Measurements from ENCODE around the gene OGG1.
A peak's percentile ranks its signal among the peaks of the same experiment; 100 is the strongest.

The OGG1 gene

DNA sequence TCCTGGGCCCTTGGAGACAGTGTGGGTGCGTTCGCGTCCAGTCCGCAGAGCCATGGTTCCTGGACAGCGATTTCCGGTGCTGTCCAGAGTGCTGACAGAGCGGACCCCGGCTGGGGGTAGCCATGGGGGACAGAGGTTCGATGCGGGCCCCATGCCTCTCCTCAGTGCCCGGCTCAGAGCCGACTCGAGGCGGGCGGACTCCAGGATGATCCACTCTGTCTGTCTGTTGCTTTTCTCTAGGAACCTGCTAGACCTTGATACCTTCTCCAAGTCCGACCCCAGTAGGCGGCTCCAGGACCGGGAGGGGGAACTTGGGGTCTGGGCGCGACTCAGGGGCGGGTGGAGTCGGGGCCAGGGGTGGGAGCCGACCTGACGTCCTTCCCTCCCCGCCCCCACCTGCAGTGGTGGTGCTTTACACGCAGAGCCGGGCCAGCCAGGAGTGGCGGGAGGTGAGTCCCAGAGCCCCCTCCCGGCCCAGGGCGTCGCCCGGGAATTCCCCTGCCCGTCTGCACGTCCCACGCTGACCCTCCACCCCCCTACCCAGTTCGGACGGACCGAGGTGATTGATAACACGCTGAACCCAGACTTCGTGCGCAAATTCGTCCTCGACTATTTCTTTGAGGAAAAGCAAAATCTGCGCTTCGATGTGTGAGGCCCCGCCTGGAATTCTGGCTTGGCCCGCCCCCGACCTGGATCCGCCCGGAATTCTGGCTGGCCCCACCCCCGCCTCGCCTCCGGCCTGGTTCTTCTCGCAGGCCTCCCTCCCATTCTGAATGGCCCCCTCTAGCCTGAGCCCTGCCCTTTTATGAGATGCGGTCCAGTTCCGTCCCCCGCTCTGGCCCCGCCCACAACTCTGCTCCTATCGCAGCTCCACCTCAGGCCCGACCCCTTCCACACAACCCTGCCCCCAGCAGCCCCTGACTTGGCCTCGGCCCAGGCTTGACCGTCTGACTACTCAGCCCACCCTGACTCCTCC, 45.1 kb upstream of the OGG1 start (continued):
- TF ChIP-seq, protein P1, sequence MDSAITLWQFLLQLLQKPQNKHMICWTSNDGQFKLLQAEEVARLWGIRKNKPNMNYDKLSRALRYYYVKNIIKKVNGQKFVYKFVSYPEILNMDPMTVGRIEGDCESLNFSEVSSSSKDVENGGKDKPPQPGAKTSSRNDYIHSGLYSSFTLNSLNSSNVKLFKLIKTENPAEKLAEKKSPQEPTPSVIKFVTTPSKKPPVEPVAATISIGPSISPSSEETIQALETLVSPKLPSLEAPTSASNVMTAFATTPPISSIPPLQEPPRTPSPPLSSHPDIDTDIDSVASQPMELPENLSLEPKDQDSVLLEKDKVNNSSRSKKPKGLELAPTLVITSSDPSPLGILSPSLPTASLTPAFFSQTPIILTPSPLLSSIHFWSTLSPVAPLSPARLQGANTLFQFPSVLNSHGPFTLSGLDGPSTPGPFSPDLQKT (IDR thresholded peaks at IDR 0.05; ENCODE audit: borderline replicate concordance, low read depth, low read length), result no peak
- TF ChIP-seq SP3 (tag by site-specific recombination; IDR thresholded peaks at IDR 0.05) (peak; percentile 77), BCL11A (tag by site-specific recombination; IDR thresholded peaks at IDR 0.05; ENCODE audit: low read depth) (0 out of 2 replicates have a peak, but pooled peaks have one; percentile 11), RBAK (tag by site-specific recombination; IDR thresholded peaks at IDR 0.05) (no peak), ZNF416 (tag by site-specific recombination; IDR thresholded peaks at IDR 0.05) (no peak), ZNF623 (tag by site-specific recombination; IDR thresholded peaks at IDR 0.05) (no peak), GLIS1 (tag by site-specific recombination; IDR thresholded peaks at IDR 0.05) (peak; percentile 64), ZNF10 (tag by site-specific recombination; IDR thresholded peaks at IDR 0.05) (no peak), ZNF433 (tag by site-specific recombination; IDR thresholded peaks at IDR 0.05; ENCODE audit: low read depth) (no peak), ZNF274 (IDR thresholded peaks at IDR 0.05; ENCODE audit: low read length) (no peak), ZNF274 (tag by site-specific recombination; IDR thresholded peaks at IDR 0.05; ENCODE audit: borderline replicate concordance) (no peak), KLF9 (tag by site-specific recombination; IDR thresholded peaks at IDR 0.05; ENCODE audit: low read depth) (no peak; the same call in 1 of the 2 replicates), ZBTB17 (tag by site-specific recombination; IDR thresholded peaks at IDR 0.05) (peak; percentile 56), ZBTB20 (tag by site-specific recombination; IDR thresholded peaks at IDR 0.05) (peak; percentile 46; the same call in 1 of the 2 replicates), ZNF76 (tag by site-specific recombination; IDR thresholded peaks at IDR 0.05; ENCODE audit: borderline replicate concordance, low read depth) (no peak), GLI4 (tag by site-specific recombination; IDR thresholded peaks at IDR 0.05) (no peak), SP2 (tag by site-specific recombination; IDR thresholded peaks at IDR 0.05) (peak; percentile 78), ZNF366 (tag by site-specific recombination; conservative IDR thresholded peaks at IDR 0.05) (no peak), ZNF157 (tag by site-specific recombination; IDR thresholded peaks at IDR 0.05) (no peak), ZNF654 (tag by site-specific recombination; IDR thresholded peaks at IDR 0.05; ENCODE audit: low read depth) (no peak), ZNF768 (tag by site-specific recombination; IDR thresholded peaks at IDR 0.05) (no peak), ZNF214 (tag by site-specific recombination; IDR thresholded peaks at IDR 0.05; ENCODE audit: borderline replicate concordance) (no peak), ZBTB8A (tag by site-specific recombination; IDR thresholded peaks at IDR 0.05) (no peak), ZNF341 (tag by site-specific recombination; IDR thresholded peaks at IDR 0.05; ENCODE audit: low read depth) (peak; percentile 78), ZNF23 (tag by site-specific recombination; IDR thresholded peaks at IDR 0.05; ENCODE audit: borderline replicate concordance) (no peak), ZNF302 (tag by site-specific recombination; IDR thresholded peaks at IDR 0.05; ENCODE audit: low read depth) (no peak), ZNF404 (tag by site-specific recombination; IDR thresholded peaks at IDR 0.05) (no peak), ZNF391 (tag by site-specific recombination; IDR thresholded peaks at IDR 0.05; ENCODE audit: borderline replicate concordance, low read depth) (no peak), KLF10 (tag by site-specific recombination; IDR thresholded peaks at IDR 0.05) (peak; percentile 53; the same call in 1 of the 2 replicates)
- TF ChIP-seq, protein P2, sequence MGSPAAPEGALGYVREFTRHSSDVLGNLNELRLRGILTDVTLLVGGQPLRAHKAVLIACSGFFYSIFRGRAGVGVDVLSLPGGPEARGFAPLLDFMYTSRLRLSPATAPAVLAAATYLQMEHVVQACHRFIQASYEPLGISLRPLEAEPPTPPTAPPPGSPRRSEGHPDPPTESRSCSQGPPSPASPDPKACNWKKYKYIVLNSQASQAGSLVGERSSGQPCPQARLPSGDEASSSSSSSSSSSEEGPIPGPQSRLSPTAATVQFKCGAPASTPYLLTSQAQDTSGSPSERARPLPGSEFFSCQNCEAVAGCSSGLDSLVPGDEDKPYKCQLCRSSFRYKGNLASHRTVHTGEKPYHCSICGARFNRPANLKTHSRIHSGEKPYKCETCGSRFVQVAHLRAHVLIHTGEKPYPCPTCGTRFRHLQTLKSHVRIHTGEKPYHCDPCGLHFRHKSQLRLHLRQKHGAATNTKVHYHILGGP (tag by site-specific recombination; IDR thresholded peaks at IDR 0.05), result no peak
- TF ChIP-seq, protein P3, sequence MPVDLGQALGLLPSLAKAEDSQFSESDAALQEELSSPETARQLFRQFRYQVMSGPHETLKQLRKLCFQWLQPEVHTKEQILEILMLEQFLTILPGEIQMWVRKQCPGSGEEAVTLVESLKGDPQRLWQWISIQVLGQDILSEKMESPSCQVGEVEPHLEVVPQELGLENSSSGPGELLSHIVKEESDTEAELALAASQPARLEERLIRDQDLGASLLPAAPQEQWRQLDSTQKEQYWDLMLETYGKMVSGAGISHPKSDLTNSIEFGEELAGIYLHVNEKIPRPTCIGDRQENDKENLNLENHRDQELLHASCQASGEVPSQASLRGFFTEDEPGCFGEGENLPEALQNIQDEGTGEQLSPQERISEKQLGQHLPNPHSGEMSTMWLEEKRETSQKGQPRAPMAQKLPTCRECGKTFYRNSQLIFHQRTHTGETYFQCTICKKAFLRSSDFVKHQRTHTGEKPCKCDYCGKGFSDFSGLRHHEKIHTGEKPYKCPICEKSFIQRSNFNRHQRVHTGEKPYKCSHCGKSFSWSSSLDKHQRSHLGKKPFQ (tag by site-specific recombination; IDR thresholded peaks at IDR 0.05), result no peak
- TF ChIP-seq, protein P4, sequence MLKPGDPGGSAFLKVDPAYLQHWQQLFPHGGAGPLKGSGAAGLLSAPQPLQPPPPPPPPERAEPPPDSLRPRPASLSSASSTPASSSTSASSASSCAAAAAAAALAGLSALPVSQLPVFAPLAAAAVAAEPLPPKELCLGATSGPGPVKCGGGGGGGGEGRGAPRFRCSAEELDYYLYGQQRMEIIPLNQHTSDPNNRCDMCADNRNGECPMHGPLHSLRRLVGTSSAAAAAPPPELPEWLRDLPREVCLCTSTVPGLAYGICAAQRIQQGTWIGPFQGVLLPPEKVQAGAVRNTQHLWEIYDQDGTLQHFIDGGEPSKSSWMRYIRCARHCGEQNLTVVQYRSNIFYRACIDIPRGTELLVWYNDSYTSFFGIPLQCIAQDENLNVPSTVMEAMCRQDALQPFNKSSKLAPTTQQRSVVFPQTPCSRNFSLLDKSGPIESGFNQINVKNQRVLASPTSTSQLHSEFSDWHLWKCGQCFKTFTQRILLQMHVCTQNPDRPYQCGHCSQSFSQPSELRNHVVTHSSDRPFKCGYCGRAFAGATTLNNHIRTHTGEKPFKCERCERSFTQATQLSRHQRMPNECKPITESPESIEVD (tag by site-specific recombination; IDR thresholded peaks at IDR 0.05), result no peak
- TF ChIP-seq, protein P5, sequence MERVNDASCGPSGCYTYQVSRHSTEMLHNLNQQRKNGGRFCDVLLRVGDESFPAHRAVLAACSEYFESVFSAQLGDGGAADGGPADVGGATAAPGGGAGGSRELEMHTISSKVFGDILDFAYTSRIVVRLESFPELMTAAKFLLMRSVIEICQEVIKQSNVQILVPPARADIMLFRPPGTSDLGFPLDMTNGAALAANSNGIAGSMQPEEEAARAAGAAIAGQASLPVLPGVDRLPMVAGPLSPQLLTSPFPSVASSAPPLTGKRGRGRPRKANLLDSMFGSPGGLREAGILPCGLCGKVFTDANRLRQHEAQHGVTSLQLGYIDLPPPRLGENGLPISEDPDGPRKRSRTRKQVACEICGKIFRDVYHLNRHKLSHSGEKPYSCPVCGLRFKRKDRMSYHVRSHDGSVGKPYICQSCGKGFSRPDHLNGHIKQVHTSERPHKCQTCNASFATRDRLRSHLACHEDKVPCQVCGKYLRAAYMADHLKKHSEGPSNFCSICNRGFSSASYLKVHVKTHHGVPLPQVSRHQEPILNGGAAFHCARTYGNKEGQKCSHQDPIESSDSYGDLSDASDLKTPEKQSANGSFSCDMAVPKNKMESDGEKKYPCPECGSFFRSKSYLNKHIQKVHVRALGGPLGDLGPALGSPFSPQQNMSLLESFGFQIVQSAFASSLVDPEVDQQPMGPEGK (tag by site-specific recombination; IDR thresholded peaks at IDR 0.05), result peak; percentile 73

Data from HEK293 (cell line).